GM12878 (cell line): Measurements from ENCODE around the gene IFNL1. TPM values are rescaled to one million over a fixed set of nuclear protein-coding genes. Genes with fewer than 3 reads are reported as not detected.

Experiments
- ATAC-seq: fragments of 200-7000 bp; cut with Tn5 transposase; 3 replicates; pipeline ENCODE4 v1.9.1; 2020; ENCODE audit warnings: mild to moderate bottlenecking, moderate library complexity
- BruUV-seq: library from RNA; stranded (reverse); fragments of 400-500 nt; replicated peaks from 2 replicates; lab custom pipeline; 2021; lab: Mats Ljungman, UMichigan
- CTCF ChIA-PET: fragments of 300-600 bp; sonication (Branson Sonifier 250); formaldehyde crosslinking; extraction: SDS; loops from one replicate; lab custom pipeline; 2021; ENCODE audit warnings: inconsistent platforms; lab: Yijun Ruan, JAX
- POLR2A ChIA-PET: fragments of 350-600 bp; formaldehyde crosslinking; extraction: SDS; loops from one replicate; lab custom pipeline; 2021; ENCODE audit warnings: inconsistent platforms; lab: Charles Lee
- RAD21 ChIA-PET: fragments of 300-600 bp; sonication (Branson Sonifier 250); formaldehyde crosslinking; loops from one replicate; lab custom pipeline; 2023; ENCODE audit warnings: antibody characterized with exemption; ENCODE audit not compliant: unreplicated experiment; lab: Charles Lee
- SMC1A ChIA-PET: fragments of 300-600 bp; sonication (Branson Sonifier 250); formaldehyde crosslinking; loops from one replicate; lab custom pipeline; 2023; ENCODE audit not compliant: unreplicated experiment, uncharacterized antibody; lab: Charles Lee
- DNase-seq: peaks from one replicate; pipeline ENCODE4 v3.0.0-alpha.2; 2011; ENCODE audit warnings: low read depth, low spot score
- FAIRE-seq: peaks from 3 replicates; lab custom pipeline; 2011; peaks lifted over from hg19 to GRCh38; lab: Jason Lieb, UNC
- H2AFZ ChIP-seq: 2 replicates; pipeline ENCODE4 v1.6.0; 2011; ENCODE audit warnings: low read depth, low read length, control low read depth; ENCODE audit not compliant: control insufficient read depth
- H3K27ac ChIP-seq: 2 replicates; pipeline ENCODE4 v1.5.1; 2011; ENCODE audit warnings: control low read depth; ENCODE audit not compliant: control insufficient read depth, insufficient read depth
- H3K27me3 ChIP-seq, 2 experiments: replicated peaks in 1 of 2; 2 replicates each; pipeline versions ENCODE4 v1.6.0 to v1.6.1; 2011; ENCODE audit warnings: low read length in 1 of 2; ENCODE audit not compliant: control insufficient read depth in 2 of 2, insufficient read depth in 2 of 2
- H3K36me3 ChIP-seq, 2 experiments: 2 replicates each; pipeline ENCODE4 v1.5.1; 2011; ENCODE audit warnings: low read length in 1 of 2; ENCODE audit not compliant: control insufficient read depth in 2 of 2, insufficient read depth in 2 of 2
- H3K4me1 ChIP-seq: 2 replicates; pipeline ENCODE4 v1.6.1; 2011; ENCODE audit warnings: mild to moderate bottlenecking, low read length, moderate library complexity, mixed read lengths; ENCODE audit not compliant: control insufficient read depth, insufficient read depth
- H3K4me2 ChIP-seq: 2 replicates; pipeline ENCODE4 v1.6.0; 2011; ENCODE audit warnings: control low read depth; ENCODE audit not compliant: control insufficient read depth, insufficient read depth
- H3K4me3 ChIP-seq: fragments of 200-600 bp; sonication (generic); 2 replicates; pipeline ENCODE4 v1.5.1; 2016
- H3K79me2 ChIP-seq: 2 replicates; pipeline ENCODE4 v1.6.0; 2011; ENCODE audit warnings: low read length; ENCODE audit not compliant: control insufficient read depth, insufficient read depth
- H3K9ac ChIP-seq: 2 replicates; pipeline ENCODE4 v1.8.0; 2011; ENCODE audit warnings: low read length, control low read depth, mixed read lengths; ENCODE audit not compliant: control insufficient read depth, insufficient read depth
- H3K9me3 ChIP-seq: replicated peaks from 3 replicates; pipeline ENCODE4 v1.5.1; 2011; ENCODE audit warnings: mild to moderate bottlenecking, low read length; ENCODE audit not compliant: control insufficient read depth, insufficient read depth
- H4K20me1 ChIP-seq: 2 replicates; pipeline ENCODE4 v1.6.0; 2011; ENCODE audit not compliant: control insufficient read depth, insufficient read depth
- BRCA1 ChIP-seq: IDR thresholded peaks from 2 replicates; pipeline ENCODE4 v1.6.1; 2011; ENCODE audit warnings: low read depth, low read length, improper control_type of control experiment
- FOXM1 ChIP-seq: IDR thresholded peaks from 2 replicates; pipeline ENCODE4 v1.6.1; 2012; ENCODE audit warnings: low read depth, mild to moderate bottlenecking, inconsistent platforms, low read length, moderate library complexity
- HDGF ChIP-seq: fragments of 450-650 bp; IDR thresholded peaks from 2 replicates; pipeline ENCODE4 v1.6.1; 2016; ENCODE audit warnings: antibody characterized with exemption
- HSF1 ChIP-seq: fragments of 150-350 bp; IDR thresholded peaks from 2 replicates; pipeline ENCODE4 v1.6.1; 2014; ENCODE audit warnings: mild to moderate bottlenecking, low read depth, low read length
- TARDBP ChIP-seq: IDR thresholded peaks from 2 replicates; pipeline ENCODE4 v1.6.1; 2016; ENCODE audit warnings: borderline replicate concordance
- WGBS: methylation state at CpG from one replicate; pipeline ENCODE4 v1.1.6; 2016; ENCODE audit warnings: low lambda C conversion rate; ENCODE audit not compliant: insufficient replicate concordance, insufficient coverage; ENCODE audit errors: missing lambda C conversion rate; 5-methylcytosine and 5-hydroxymethylcytosine counted together
- in situ Hi-C: fragments of 300-500 bp; cut with MboI; formaldehyde crosslinking; loops from 9 replicates; pipeline ENCODE4 v1.14.3; 2018; ENCODE audit warnings: mixed read lengths
- intact Hi-C: fragments of 100-400 bp; cut with micrococcal nuclease; formaldehyde crosslinking; loops from one replicate; pipeline ENCODE4 v1.14.2; 2022; ENCODE audit not compliant: unreplicated experiment
- polyA plus RNA-seq, 11 experiments: library from polyadenylated mRNA; depleted of rRNA in 4 of 11; unstranded in 6 of 11; stranded (reverse) in 5 of 11; fragments of >200 nt; fragmentation: Nextera tagmentation in 4 of 11; fragmentation: Illumina TruSeq in 1 of 11; extraction: Ambion mirVana in 4 of 11; extraction: Trizol in 1 of 11; gene quantifications; 1 replicate in 1 of 11; 2 replicates in 10 of 11; pipeline versions ENCODE4 v1.2.1 to v1.2.3, GENCODE V29; 2011 to 2016; ENCODE audit warnings: inconsistent platforms in 2 of 11, missing spikeins in 2 of 11, low read depth in 1 of 11
- total RNA-seq, 4 experiments: library from RNA; depleted of rRNA in 3 of 4; stranded (reverse); fragments of >200 nt in 3 of 4; fragmentation: Illumina TruSeq in 1 of 4; extraction: Trizol in 1 of 4; gene quantifications; 2 replicates each; pipeline versions ENCODE4 v1.2.1 to v1.2.3, GENCODE V29; 2013 to 2021

Gene IFNL1
- total and polyA plus RNA-seq, 10 of the 15 experiments (the other 5 are each of a cell fraction or from before 2014, with no cell fraction given), result not detected

GRCh38 chr19:39253374-39254149, 42.6 kb upstream of the IFNL1 start:
- Histone ChIP-seq H3K27ac (no peak overlapping the region), H3K27me3 (peaks cover 2% of the 10 kb centered on the region in 2 experiments; a peak in 3 of 4 replicates), H3K9me3 (no peaks in the 10 kb centered on the region), H3K9ac (no peak overlapping the region)
- FAIRE-seq, result no peak
- BruUV-seq, result no TSS peak
- in situ Hi-C loops, result no loop called here
- POLR2A ChIA-PET, result no interaction called here
- SMC1A ChIA-PET, result interaction anchor here (1.1 kb wide), 1 partner anchor 40 kb away, joined by 6 read pairs; no protein-coding TSS in a partner anchor
- TF ChIP-seq HDGF, result no peak
- TF ChIP-seq BRCA1, result no peak
- no peak for TF ChIP-seq FOXM1
- no peak for TF ChIP-seq HSF1
- no peak for TF ChIP-seq TARDBP
- TF ChIP-seq, all 136 proteins: peak for 0
- no peak for DNase-seq
- 40% methylated on average over 8 of the region's 8 CpGs for WGBS
- Histone ChIP-seq H3K4me1 (no peaks in the 10 kb centered on the region), H2AFZ (no peak overlapping the region), H3K4me3 (no peak overlapping the region), H3K36me3 (no peaks in the 10 kb centered on the region), H4K20me1 (no peaks in the 10 kb centered on the region), H3K79me2 (no peaks in the 10 kb centered on the region), H3K4me2 (no peak overlapping the region)
- ChIA-PET RAD21 (no interaction called here), CTCF (no interaction called here)
- no peak for ATAC-seq
- intact Hi-C loops, result no loop called here
